B cell (primary cell): ENCODE data around the gene WDR27. TPM values are rescaled to one million over a fixed set of nuclear protein-coding genes. Genes with fewer than 3 reads are reported as not detected.

Experiments used
- ATAC-seq: fragments of 200-7000 bp; cut with Tn5 transposase; one replicate; pipeline ENCODE4 v1.10.0; 2021; ENCODE audit warnings: low read depth, mild to moderate bottlenecking, moderate number of reproducible peaks, moderate library complexity
- CTCF ChIA-PET: fragments of 350-600 bp; sonication (Branson Sonifier 250); formaldehyde crosslinking; loops from one replicate; lab custom pipeline; 2021; ENCODE audit warnings: antibody characterized with exemption, inconsistent platforms; lab: Charles Lee
- POLR2A ChIA-PET: fragments of 350-600 bp; sonication (Branson Sonifier 250); formaldehyde crosslinking; loops from one replicate; lab custom pipeline; 2021; ENCODE audit warnings: antibody characterized with exemption; lab: Charles Lee
- DNase-seq: peaks from one replicate; pipeline ENCODE4 v3.0.0; 2013
- H2AFZ ChIP-seq: 2 replicates; pipeline ENCODE4 v1.6.1; 2012; ENCODE audit warnings: mild to moderate bottlenecking, low read depth, low read length; ENCODE audit not compliant: insufficient read depth, poor library complexity, severe bottlenecking
- H3K27ac ChIP-seq, 2 donors: 1 replicate in 1 of 2; 2 replicates in 1 of 2; pipeline ENCODE4 v1.5.1; 2012 to 2013; ENCODE audit warnings: low read length in 2 of 2, mild to moderate bottlenecking in 2 of 2, moderate library complexity in 1 of 2
- H3K27me3 ChIP-seq, 4 experiments: fragments of 200-600 bp in 1 of 4; sonication (generic) in 1 of 4; replicated peaks in 1 of 4; 1 replicate in 2 of 4; 2 replicates in 2 of 4; pipeline versions ENCODE4 v1.6.1 to v1.7.0; 2013 to 2016; ENCODE audit warnings: low read length in 3 of 4, mild to moderate bottlenecking in 2 of 4, mixed read lengths in 1 of 4, moderate library complexity in 1 of 4; ENCODE audit not compliant: insufficient read depth in 4 of 4, control insufficient read depth in 3 of 4; ENCODE audit errors: control extremely low read depth in 1 of 4
- H3K36me3 ChIP-seq, 2 experiments: replicated peaks in 1 of 2; 1 replicate in 1 of 2; 2 replicates in 1 of 2; pipeline versions ENCODE4 v1.6.1 to v1.7.1; 2013; ENCODE audit warnings: low read length in 1 of 2; ENCODE audit not compliant: insufficient read depth in 2 of 2, control insufficient read depth in 1 of 2; ENCODE audit errors: control extremely low read depth in 1 of 2, extremely low read depth in 1 of 2
- H3K4me1 ChIP-seq, 2 donors: fragments of 200-600 bp in 1 of 2; sonication (generic) in 1 of 2; 1 replicate in 1 of 2; 2 replicates in 1 of 2; pipeline versions ENCODE4 v1.5.1 to v1.6.1; 2013 to 2017; ENCODE audit warnings: low read length in 2 of 2; ENCODE audit not compliant: control insufficient read depth in 2 of 2, insufficient read depth in 2 of 2
- H3K4me2 ChIP-seq: replicated peaks from 2 replicates; pipeline ENCODE3; 2012; ENCODE audit warnings: mild to moderate bottlenecking, low read depth, low read length; ENCODE audit not compliant: poor library complexity, severe bottlenecking
- H3K4me3 ChIP-seq, 5 experiments: fragments of 200-600 bp in 1 of 5; sonication (generic) in 1 of 5; 1 replicate in 3 of 5; 2 replicates in 2 of 5; pipeline versions ENCODE4 v1.5.1 to v1.7.0; 2011 to 2016; ENCODE audit warnings: low read length in 4 of 5, mild to moderate bottlenecking in 4 of 5, low read depth in 2 of 5, control low read depth in 1 of 5, moderate library complexity in 1 of 5; ENCODE audit not compliant: insufficient read depth in 1 of 5; ENCODE audit errors: control extremely low read depth in 1 of 5, extremely low read depth in 1 of 5
- H3K79me2 ChIP-seq: fragments of 200-600 bp; sonication (generic); one replicate; pipeline ENCODE4 v1.6.0; 2016; ENCODE audit warnings: low read length; ENCODE audit not compliant: control insufficient read depth, insufficient read depth
- H3K9ac ChIP-seq: fragments of 200-600 bp; sonication (generic); 2 replicates; pipeline ENCODE4 v1.6.1; 2017; ENCODE audit warnings: mild to moderate bottlenecking, low read length, moderate library complexity
- H3K9me3 ChIP-seq, 3 donors: one replicate each; pipeline versions ENCODE4 v1.6.1 to v1.7.1; 2013; ENCODE audit warnings: low read length in 2 of 3; ENCODE audit not compliant: control insufficient read depth in 2 of 3, insufficient read depth in 1 of 3; ENCODE audit errors: control extremely low read depth in 1 of 3
- H4K20me1 ChIP-seq: 2 replicates; pipeline ENCODE4 v1.6.0; 2012; ENCODE audit warnings: mild to moderate bottlenecking, low read length; ENCODE audit not compliant: insufficient read depth, control insufficient read depth, poor library complexity, severe bottlenecking
- H3K27ac Mint-ChIP-seq: one replicate; pipeline ENCODE4 v1.8.0; 2021; ENCODE audit warnings: mixed read lengths
- H3K27me3 Mint-ChIP-seq: one replicate; pipeline ENCODE4 v1.8.0; 2021; ENCODE audit warnings: mixed read lengths
- H3K4me1 Mint-ChIP-seq: one replicate; pipeline ENCODE4 v1.8.0; 2021; ENCODE audit warnings: mixed read lengths
- H3K4me3 Mint-ChIP-seq: one replicate; pipeline ENCODE4 v1.8.0; 2021; ENCODE audit warnings: mixed read lengths
- H3K9me3 Mint-ChIP-seq: one replicate; pipeline ENCODE4 v1.8.0; 2022; ENCODE audit warnings: mixed read lengths; ENCODE audit not compliant: insufficient read depth
- CTCF ChIP-seq: fragments of 200-600 bp; IDR thresholded peaks from one replicate; pipeline ENCODE4 v1.8.0; 2022; ENCODE audit warnings: antibody characterized with exemption, mild to moderate bottlenecking
- EZH2 ChIP-seq: IDR thresholded peaks from 2 replicates; pipeline ENCODE4 v1.6.1; 2012; ENCODE audit warnings: borderline replicate concordance, low read depth, mild to moderate bottlenecking, moderate library complexity, low read length; ENCODE audit not compliant: insufficient read depth, poor library complexity, severe bottlenecking
- WGBS: methylation state at CpG from one replicate; pipeline ENCODE4 v1.1.5; 2013; ENCODE audit warnings: missing lambda C conversion rate; ENCODE audit not compliant: insufficient coverage; 5-methylcytosine and 5-hydroxymethylcytosine counted together
- intact Hi-C: fragments of 100-400 bp; cut with micrococcal nuclease; formaldehyde crosslinking; loops from one replicate; pipeline ENCODE4 v1.10.0; 2022
- polyA plus RNA-seq: library from polyadenylated mRNA; depleted of rRNA; stranded (reverse); fragments of >200 nt; gene quantifications from 2 replicates; pipeline ENCODE4 v1.2.3, GENCODE V29; 2012
- total RNA-seq, 2 donors: library from RNA; stranded (reverse); fragments of 120-200 nt in 1 of 2; gene quantifications; 1 replicate in 1 of 2; 2 replicates in 1 of 2; pipeline versions ENCODE4 v1.2.3 to v1.2.4, GENCODE V29; 2013 to 2022

WDR27 gene
- total and polyA plus RNA-seq, 2 donors (not counting 1 experiment from before 2014, with no cell fraction given) = 64.3 to 86.3 TPM

DNA sequence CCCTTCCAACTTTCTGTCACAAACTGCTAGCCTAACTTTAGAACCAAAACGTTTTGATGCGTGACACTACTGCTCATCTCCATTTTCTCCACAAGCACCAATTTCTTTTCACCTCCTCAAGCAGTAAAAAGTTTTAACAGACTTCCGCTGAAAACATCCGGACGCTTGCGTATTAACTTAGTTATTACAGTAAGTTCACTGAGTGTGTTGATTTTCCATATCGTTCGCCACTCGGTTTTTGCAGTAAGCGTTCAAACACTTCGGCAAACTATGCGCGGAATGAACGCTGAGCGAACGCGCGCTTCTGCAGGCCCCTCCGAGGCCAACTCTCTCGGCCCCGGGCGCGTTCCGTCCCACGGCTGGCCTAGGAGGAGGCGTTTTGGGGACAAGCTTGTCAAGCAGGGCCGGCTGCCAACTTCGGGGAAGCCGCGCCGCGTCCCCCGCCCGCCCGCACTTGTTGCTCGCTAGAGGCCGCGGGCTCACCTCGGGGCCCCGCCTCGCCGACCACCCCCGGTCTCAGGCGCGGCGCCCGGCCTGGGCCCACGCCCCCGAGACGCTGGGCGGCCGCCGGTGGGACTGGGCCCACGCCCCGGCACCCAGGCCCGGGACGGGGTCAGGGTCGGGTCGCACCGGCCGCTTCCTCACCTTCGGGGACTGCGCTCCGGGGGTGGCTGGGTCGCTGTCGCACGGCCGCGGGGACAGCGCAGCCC is 21.5 kb upstream of the WDR27 start:
- Histone ChIP-seq H3K4me1 (peaks cover 17 to 18% of the 10 kb centered on the region in 2 donors), H2AFZ (peak overlapping the region; percentile 84), H3K9me3 (no peaks in the 10 kb centered on the region), H3K36me3 (peaks cover 0 to 1% of the 10 kb centered on the region in 2 experiments), H3K27ac (peak overlapping the region; percentile 77 to 88), H4K20me1 (no peaks in the 10 kb centered on the region), H3K27me3 (no peaks in the 10 kb centered on the region), H3K4me3 (peak overlapping the region; percentile 58 to 95 (median 77)), H3K9ac (peak overlapping the region; percentile 72), H3K4me2 (peak overlapping the region; percentile 80), H3K79me2 (peaks cover 34% of the 10 kb centered on the region)
- H3K4me1 Mint-ChIP-seq = peaks cover 33% of the 10 kb centered on the region
- H3K9me3 Mint-ChIP-seq = no peaks in the 10 kb centered on the region
- POLR2A ChIA-PET = interaction anchor here (0.6 to 3.1 kb wide), 3 partner anchors 22 to 829 kb away, joined by 3 to 28 read pairs (median 5); partner anchors contain the start of genes C6orf120, DLL1 and WDR27
- H3K4me3 Mint-ChIP-seq = peak overlapping the region; percentile 90
- WGBS = 1% methylated on average over 70 of the region's 70 CpGs
- no peaks in the 10 kb centered on the region for H3K27me3 Mint-ChIP-seq
- CTCF ChIA-PET = interaction anchor here (1.3 kb wide), 1 partner anchor 21 kb away, joined by 3 read pairs; the partner anchor contains the start of genes C6orf120 and WDR27
- TF ChIP-seq EZH2 = no peak
- no peak for TF ChIP-seq CTCF
- intact Hi-C loops = loop anchor here (1.0 to 10.0 kb wide), 3 partner anchors 21 to 571 kb away; partner anchors contain the start of genes C6orf120, DLL1, DYNLT2 and ERMARD
- H3K27ac Mint-ChIP-seq = peak overlapping the region; percentile 89
- ATAC-seq = peak; percentile 39
- peak; percentile 85 for DNase-seq
